ENCODE data around the gene ODAD4.
"Not testable (repeated sequence)": the region's sequence is repeated elsewhere in the genome, so short reads cannot be mapped to it uniquely, and the experiment has no call there.

ODAD4 gene

GRCh38 chr17:41913798-41914197 lies 16.6 kb upstream of the ODAD4 start:
- DNase-seq (ENCODE audit: low read depth in 2 of 2), result no peak

- no peak for DNase-seq (ENCODE audit: low read depth in 2 of 2)
Measured at GRCh38 chr17:41914358-41914766, 16.1 kb upstream of the ODAD4 start.

- DNase-seq (ENCODE audit: low read depth in 2 of 2), result no peak
Measured at GRCh38 chr17:41915020-41915419, 15.4 kb upstream of the ODAD4 start.

- no peak for DNase-seq (ENCODE audit: low read depth in 2 of 2)
Measured at GRCh38 chr17:41915566-41915965, 14.9 kb upstream of the ODAD4 start.

- peak in 1 of 2 experiments; percentile 28 for DNase-seq (ENCODE audit: low read depth in 2 of 2)
Measured at GRCh38 chr17:41917192-41917591, 13.2 kb upstream of the ODAD4 start.

GRCh38 chr17:41917679-41918313 lies 12.6 kb upstream of the ODAD4 start:
- no peak for DNase-seq (ENCODE audit: low read depth in 2 of 2)

GRCh38 chr17:41918314-41919164 lies 11.9 kb upstream of the ODAD4 start, which contains the start of gene ACLY:
TSS of gene ACLY (minus strand) at chr17:41918951. CDS start at chr17:41913873, 5,078 bp downstream.
- peak; percentile 94 to 95 for DNase-seq (ENCODE audit: low read depth in 2 of 2)

- DNase-seq (ENCODE audit: low read depth in 2 of 2), result no peak
Measured at GRCh38 chr17:41919165-41919817, 11.1 kb upstream of the ODAD4 start.

- no peak for DNase-seq (ENCODE audit: low read depth in 2 of 2)
Measured at GRCh38 chr17:41919840-41920579, 10.4 kb upstream of the ODAD4 start.

GRCh38 chr17:41920580-41920955 lies 9.8 kb upstream of the ODAD4 start:
- no peak for DNase-seq (ENCODE audit: low read depth in 2 of 2)

- DNase-seq (ENCODE audit: low read depth in 2 of 2), result no peak
Measured at GRCh38 chr17:41925991-41926590, 4.3 kb upstream of the ODAD4 start.

- no peak for DNase-seq (ENCODE audit: low read depth in 2 of 2)
Measured at GRCh38 chr17:41928693-41929251, 1.6 kb upstream of the ODAD4 start.

GRCh38 chr17:41930833-41931156 lies 378 bp downstream of the ODAD4 start:
- not testable (repeated sequence) for DNase-seq (ENCODE audit: low read depth in 2 of 2)

- not testable (repeated sequence) for DNase-seq (ENCODE audit: low read depth in 2 of 2)
Measured at GRCh38 chr17:41931715-41932114, 1.3 kb downstream of the ODAD4 start.

- no peak for DNase-seq (ENCODE audit: low read depth in 2 of 2)
Measured at GRCh38 chr17:41932816-41933389, 2.5 kb downstream of the ODAD4 start.

- DNase-seq (ENCODE audit: low read depth in 2 of 2), result no peak
Measured at GRCh38 chr17:41935641-41936040, 5.2 kb downstream of the ODAD4 start.

- DNase-seq (ENCODE audit: low read depth in 2 of 2), result no peak
Measured at GRCh38 chr17:41937970-41938954, 7.8 kb downstream of the ODAD4 start.

- DNase-seq (ENCODE audit: low read depth in 2 of 2), result no peak
Measured at GRCh38 chr17:41939044-41939692, 8.8 kb downstream of the ODAD4 start.

- DNase-seq (ENCODE audit: low read depth in 2 of 2), result no peak
Measured at GRCh38 chr17:41939693-41940090, 9.3 kb downstream of the ODAD4 start.

All from fibroblast of skin of left quadriceps (primary cell).